ENCODE measurements around the gene SENP5.
"Not testable (repeated sequence)": the region's sequence is repeated elsewhere in the genome, so short reads cannot be mapped to it uniquely, and the experiment has no call there.

SENP5 gene, protein sequence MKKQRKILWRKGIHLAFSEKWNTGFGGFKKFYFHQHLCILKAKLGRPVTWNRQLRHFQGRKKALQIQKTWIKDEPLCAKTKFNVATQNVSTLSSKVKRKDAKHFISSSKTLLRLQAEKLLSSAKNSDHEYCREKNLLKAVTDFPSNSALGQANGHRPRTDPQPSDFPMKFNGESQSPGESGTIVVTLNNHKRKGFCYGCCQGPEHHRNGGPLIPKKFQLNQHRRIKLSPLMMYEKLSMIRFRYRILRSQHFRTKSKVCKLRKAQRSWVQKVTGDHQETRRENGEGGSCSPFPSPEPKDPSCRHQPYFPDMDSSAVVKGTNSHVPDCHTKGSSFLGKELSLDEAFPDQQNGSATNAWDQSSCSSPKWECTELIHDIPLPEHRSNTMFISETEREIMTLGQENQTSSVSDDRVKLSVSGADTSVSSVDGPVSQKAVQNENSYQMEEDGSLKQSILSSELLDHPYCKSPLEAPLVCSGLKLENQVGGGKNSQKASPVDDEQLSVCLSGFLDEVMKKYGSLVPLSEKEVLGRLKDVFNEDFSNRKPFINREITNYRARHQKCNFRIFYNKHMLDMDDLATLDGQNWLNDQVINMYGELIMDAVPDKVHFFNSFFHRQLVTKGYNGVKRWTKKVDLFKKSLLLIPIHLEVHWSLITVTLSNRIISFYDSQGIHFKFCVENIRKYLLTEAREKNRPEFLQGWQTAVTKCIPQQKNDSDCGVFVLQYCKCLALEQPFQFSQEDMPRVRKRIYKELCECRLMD

DNA sequence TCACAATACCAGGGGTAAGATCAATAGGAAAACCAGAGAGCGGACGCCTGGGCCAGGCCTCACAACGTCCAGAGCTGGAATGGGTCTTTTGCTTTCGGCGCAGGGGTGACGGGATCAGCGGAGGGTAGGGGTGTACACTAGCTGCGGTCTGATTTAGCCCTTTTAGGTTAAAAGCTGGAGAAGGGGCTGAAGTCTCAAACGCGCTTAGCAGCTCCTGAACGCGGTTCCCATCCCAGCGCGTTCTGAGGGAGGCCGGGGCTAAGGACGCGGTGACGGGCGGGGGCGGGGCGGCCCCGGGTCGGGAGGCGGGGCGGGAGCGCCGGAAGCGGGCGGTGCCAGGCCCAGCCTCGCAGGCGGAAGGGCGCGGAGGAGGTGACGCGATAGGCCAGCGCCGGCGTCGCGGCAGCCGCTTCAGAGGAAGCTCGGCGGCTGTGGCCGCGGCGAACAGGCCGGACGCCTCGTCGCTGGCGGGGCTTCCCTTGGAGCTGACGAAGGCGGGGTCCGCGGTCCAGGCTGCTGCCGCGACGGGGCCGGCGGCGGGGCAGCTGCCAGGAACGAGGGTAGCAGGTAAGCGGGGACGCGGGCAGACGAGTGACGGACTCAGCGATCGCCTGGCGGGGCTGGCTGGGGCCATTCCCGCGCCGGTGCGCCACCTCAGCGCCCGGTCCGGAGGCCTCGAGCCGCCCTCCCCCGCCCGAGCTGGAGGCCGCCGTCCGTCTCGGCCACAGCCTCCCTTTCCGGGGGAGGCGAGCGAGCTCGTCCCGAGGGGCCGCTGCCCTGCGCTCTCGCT lies at the start of gene SENP5:
TSS of gene SENP5 (plus strand) at position 414 of the 790 bp plus-strand sequence. CDS start 17,262 bp downstream, outside the sequence.
- peak; percentile 89 for DNase-seq

DNA sequence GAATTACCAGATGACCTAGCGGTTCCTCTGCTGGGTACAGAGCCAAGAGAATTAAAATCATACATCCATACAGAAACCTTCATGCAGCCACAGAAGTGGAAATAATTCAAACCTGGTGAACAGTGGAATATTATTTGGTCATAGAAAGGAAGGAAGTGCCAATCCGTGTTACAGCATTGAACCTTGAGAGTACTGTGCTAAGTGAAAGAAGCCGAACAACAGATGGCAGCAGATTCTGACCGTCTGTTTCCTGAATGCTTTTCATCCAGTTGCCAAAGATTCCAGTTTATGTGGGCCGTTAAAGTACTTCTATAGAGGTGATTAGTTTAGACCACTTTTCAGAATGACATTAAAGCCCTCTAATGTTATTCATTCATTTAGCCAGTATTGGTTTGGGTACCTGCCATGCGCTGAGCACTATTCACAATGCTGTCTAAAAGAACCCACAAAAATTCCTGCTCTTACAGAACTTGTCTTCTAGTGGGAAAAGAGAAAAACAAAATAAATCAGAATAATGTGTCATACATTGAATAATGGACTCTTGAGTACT lies 45.8 kb upstream of the SENP5 start:
- no peak for DNase-seq

DNA sequence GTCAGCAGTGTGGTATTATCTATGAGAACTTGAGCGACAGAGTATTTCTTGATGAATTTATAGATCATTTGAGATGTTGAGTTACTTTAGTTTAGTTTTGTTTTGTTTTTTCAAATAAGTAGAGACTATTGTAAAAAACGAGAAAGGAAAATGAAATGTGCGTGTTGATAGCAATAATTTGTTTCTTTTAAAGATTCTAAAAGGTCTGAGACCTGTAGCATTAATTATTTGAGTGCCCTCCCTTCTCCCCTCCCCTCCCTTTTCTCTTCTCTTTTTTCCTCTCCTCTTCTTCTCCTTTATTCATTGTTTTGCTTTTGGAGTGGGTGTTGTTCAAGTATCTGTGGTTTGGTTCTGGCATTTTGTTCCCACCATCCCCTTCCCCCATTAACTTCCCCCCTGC lies 38.1 kb upstream of the SENP5 start:
- not testable (repeated sequence) for DNase-seq

DNA sequence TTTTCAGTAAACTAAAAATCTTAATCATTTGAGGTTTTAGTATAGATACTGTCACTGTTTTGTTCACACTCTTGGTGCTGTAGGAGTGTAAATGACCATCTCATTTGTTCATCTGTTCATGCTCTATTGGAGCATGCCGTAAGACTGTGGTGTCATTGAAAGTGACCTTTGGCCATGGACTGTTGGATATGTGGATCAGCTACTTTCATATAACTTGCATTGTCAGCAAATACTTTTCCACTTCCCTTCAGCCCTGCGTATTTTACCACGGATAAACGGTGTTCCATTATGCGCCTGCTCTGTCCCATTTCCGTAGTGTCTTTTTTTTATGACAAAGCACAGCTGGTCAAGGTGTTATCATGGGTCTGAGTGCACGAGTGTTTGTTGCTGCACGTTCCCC lies 32.6 kb upstream of the SENP5 start:
- no peak for DNase-seq

DNA sequence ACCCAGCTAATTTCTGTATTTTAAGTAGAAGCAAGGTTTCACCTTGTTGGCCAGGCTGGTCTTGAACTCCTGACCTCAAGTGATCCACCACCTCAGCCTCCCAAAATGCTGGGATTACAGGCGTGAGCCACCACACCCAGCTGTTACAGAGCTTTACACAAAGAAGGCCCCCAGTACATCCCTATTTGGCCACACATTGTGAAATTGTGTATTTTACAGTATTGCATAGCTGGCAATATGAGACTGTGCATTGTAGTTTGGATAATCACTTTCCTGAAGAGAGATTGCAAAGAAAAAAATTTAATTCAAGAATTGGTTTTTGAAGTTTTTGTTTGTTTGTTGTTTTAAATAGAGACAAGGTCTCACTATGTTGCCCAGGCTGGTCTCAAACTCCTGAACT lies 31.1 kb upstream of the SENP5 start:
- not testable (repeated sequence) for DNase-seq

DNA sequence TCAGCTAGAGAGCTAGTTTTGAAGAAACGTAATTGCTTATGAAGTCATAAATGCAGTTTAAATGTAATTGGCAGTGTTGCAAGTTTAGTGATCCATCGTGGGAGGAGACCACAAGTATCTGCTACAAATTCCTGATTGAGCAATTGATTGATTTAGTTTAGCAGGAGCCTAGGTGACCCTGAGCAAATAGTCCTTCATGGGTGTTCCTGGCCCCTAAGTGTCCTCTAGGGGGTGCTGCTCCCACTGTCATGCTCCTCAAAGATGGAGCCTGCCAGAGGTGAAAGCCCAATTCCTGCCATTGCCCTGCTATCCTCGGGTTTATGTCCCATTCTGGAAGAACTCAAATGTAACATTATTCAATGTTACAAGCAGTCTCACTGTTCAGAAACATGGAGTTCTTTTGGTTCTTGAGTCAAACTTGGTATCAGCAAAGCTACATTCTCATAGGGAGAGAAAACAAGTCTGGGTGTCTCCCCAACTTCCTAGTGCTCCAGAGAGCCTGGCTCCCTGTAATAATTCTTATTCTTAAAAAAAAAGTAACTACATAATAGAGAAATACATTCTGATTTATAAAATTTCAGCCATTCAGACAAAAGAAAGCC lies 29.8 kb upstream of the SENP5 start:
- DNase-seq = no peak

DNA sequence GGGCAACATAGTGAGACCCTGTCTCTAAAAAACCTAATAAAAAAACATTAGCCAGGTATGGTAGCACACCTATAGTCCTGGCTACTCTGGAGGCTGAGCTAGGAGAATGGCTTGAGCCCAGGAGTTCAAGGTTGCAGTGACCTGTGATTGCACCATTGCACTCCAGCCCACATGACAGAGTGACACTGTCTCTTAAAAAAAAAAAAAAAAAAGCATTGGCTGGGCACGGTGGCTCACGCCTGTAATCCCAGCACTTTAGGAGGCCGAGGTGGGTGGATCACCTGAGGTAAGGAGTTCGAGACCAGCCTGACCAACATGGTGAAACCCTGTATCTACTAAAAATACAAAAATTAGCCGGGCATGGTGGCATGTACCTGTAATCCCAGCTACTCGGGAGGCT lies 28.4 kb upstream of the SENP5 start:
- not testable (repeated sequence) for DNase-seq

DNA sequence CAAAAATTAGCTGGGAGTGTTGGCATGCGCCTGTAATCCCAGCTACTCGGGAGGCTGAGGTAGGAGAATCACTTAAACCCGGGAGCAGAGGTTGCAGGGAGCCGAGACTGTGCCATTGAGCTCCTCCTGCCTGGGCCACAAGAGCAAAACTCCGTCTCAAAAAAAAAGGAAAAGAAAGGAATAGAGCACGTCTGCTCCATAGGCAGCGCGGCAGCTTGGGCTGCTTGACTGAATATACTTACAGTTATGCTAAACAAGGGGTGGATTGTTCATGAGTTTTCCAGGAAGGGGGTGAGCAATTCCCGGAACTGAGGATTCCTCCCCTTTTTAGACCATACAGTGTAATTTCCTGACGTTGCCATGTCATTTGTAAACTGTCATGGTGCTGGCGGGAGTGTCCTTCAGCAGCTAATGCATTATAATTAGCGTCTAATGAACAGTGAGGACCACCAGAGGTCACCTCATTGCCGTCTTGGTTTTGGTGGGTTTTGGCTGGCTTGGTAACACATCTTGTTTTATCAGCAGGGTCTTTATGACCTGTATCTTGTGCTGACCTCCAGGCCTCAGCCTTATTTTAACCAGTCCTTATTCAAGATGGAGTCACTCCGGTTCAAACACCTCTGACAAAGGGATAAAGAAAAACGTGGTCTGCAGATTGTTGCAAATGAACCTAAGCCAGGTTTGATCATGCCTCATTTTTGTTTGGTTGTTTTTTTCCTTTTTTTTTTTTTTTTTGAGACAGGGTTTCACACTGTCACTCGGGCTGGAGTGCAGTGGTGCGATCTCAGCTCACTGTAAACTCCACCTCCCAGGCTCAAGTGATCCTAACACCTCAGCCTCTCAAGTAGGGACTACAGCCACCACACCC lies 24.9 kb upstream of the SENP5 start:
- no peak for DNase-seq

DNA sequence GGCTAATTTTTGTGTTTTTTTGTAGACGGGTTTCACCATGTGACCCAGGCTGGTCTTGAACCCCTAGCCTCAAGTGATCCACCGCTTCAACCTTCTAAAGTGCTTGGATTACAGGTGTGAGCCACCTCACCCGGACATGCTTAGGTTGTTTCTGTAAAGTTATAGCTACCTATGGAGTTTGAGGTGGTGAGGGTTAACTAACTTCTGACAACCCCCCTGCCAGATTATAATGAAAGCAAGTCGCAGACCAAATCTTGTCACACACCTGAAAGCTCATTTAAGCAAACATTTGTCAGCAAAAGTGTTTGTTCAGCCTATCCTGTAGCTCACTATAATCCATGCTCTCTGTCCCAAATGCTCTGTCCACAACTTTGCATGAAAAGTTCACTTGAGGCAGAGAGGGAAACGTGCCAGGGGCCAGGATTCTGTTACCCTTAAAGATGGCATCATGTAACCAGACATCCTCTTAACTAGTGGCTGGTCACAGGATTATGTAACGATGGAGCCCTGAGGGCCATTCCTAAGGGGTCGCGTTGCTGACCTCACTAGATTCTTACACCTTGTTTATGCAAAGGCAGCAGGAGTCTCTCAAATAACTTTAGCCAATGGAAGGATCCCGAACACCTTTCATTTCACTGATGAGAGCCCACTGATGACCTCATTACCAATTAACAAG lies 24.1 kb upstream of the SENP5 start:
- DNase-seq = no peak

DNA sequence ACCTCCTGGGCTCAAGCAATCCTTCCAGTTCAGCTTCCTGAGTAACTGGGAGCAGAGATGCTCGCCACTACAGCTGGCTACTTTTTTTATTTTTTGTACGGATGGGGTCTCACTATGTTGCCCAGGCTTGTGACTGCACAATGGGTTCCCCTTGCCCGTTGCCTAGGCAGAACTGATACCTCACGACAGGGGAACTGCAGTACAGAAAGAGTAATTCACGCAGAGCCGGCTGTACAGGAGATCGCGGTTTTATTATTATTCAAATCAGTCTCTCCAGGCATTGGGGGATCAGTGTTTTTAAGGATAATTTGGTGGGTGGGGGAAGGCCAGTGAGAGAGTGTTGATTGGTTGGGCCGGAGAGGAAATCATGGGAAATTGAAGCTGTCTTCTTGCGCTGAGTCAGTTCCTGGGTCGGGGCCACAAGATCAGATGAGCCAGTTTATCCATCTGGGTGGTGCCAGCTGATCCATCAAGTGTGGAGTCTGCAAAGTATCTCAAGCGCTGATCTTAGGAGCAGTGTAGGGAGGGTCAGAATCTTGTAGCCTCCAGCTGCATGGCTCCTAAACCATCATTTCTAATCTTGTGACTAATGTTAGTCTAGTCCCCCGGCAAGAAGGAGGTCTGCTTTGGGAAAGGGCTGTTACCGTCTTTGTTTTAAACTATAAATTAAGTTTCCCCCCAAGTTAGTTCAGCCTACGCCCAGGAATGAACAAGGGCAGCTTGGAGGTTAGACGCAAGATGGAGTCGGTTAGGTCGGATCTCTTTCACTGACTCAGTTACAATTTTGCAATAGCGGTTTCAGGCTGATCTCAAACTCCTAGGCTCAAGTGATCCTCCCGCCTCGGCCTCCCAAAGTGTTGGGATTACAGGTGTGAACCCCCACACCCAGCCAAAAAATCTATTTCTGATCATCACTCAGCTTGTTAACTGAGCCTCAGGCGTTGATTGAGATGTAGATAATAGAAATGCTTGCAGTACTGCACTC lies 23.2 kb upstream of the SENP5 start:
- not testable (repeated sequence) for DNase-seq

DNA sequence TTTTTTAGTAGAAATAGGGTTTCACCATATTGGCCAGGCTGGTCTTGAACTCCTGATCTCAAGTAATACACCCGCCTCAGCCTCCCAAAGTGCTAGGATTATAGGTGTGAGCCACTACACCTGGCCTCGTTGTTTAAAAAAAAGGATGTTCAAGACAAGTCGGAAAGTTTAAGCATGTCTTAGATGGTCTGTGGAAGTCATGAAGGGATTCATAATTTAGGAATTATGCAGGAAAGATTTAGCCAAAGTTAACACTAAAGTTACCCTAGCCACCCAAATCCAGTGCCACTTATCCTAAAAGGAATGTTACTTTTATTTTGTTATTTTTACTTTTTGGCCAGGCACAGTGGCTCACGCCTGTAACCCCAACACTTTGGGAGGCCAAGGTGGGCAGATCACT lies 19.3 kb upstream of the SENP5 start:
- not testable (repeated sequence) for DNase-seq

DNA sequence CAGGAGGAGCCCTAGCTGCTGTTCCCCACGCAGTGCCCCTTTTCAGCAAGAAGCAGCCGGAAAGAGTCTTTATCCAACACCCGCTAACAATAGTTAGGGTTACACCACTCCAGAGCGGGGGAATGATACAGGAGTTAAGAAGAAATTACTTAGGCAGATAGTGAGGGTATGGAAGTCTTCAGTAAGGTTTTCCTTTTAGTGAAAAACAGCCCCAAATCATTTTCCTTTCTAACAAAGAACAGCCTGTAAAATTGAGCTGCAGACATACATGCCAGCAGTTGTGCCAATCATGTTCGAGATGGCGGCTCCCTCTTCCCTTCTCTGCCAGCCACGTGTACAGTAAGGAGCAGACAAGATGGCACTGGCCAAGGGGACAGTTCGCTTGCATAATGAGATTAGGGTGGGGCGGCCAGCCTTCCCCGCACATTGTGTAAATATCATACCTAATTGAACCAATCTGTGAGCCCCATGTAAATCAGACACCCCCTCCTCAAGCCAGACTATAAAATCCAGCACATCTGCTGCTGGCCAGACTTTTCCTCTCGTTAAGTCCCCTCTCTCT lies 18.5 kb upstream of the SENP5 start:
- no peak for DNase-seq

DNA sequence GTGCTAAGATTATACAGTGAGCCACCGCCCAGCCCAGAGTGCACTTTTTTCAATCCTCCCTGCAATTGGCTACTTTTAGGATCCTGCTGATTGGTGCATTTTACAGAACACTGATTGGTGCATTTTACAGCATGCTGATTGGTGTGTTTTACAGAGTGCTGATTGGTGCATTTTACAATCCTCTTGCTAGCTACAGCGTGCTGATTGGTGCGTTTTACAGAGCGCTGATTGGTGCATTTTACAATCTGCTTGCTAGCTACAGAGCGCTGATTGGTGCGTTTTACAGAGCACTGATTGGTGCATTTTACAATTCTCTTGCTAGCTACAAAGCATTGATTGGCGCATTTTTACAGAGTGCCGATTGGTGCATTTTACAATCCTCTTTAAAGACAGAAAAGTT lies 4.7 kb upstream of the SENP5 start:
- DNase-seq = not testable (repeated sequence)

DNA sequence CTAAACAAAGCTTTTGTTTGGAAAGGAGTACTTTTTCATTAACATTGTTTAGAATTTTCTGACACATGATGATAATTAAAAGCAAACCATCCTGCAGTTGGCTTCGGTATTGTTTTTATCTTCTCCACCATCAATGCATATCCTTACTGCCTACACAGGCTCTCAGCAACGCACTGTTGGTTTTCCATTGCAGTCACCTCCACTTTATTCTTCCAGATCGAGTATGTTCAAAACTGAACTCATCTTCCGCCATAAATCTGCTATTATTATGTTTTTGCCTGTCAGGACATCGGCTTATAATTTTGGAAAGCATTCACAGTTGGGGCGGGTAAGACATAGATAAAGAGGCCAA lies 589 bp upstream of the SENP5 start:
- no peak for DNase-seq

DNA sequence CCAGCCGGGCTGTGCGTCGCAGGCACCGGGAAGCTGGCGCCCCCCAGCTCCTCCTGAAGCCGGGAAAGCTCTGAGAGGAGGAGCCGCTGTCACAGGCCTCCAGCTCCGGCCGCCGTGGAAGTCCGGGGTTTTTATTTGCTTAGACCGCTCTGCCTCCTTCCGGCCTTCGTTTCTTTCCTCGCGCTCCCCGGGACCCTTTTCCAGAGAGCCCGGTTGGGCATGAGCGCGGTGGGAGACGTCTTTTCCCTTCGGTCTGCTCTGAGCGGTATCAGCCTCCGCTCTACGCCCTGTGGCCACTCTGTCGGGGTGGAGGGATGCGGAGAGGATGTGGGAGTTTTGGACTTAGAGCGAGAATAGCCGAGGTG lies 559 bp downstream of the SENP5 start:
- DNase-seq = no peak

DNA sequence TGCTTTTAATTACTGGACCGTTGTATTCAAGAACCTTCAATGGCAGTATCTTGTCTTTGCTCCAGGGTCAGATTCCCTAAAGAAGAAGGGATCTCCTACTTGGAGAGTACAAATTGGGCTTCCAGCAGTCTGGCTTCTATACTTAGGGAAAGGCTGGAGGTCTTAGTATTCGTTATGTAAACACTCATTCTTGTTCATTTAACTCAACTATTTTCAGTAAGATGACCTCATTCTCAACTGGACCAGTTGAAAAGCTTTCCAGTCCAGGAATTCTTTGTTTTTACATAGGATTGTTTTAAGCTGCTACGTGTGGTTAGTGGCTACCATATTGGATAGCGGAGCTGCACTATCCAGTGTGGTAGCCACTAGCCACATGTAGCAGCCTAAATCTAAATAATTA lies 4.6 kb downstream of the SENP5 start:
- no peak for DNase-seq

DNA sequence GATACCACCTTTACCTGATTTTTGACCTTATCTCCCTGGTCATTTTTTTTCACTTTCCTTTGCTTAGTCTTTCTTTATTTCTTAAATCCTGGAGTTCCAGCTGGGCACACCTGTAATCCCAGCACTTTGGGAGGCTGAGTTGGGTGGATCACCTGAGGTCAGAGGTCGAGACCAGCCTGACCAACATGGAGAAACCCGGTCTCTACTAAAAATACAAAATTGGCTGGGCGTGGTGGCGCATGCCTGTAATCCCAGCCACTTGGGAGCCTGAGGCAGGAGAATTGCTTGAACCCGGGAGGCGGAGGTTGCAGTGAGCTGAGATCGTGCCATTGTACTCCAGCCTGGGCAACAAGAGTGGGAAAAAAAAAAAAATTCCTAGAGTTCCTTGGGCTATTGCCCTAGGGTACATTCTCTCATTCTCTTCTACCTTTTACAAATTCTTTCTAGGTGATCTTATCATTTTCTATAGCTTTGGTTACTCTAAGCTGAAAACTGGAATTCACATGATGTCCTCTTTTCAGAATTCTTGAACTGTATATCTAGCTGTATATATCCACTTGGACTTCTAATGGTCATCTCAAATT lies 6.9 kb downstream of the SENP5 start:
- not testable (repeated sequence) for DNase-seq

DNA sequence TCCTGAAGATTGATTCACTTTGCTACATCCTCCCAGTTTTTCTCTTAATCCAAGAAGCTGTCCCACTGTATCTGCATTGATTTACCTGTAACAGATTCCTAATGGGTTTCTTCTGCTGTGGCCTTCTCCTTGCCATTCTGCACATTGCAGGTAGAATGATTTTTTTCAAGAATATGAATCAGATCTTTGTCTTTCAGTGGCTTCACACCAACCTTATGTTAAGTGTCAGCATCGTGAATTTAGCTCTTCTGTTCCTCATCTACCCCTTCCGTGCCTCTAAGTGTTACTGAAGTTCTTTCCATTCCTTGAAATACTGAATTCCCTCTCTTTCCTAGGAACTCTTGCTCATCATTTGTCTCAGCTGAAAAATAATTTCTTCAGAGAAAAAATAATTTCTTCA lies 7.5 kb downstream of the SENP5 start:
- DNase-seq = no peak

DNA sequence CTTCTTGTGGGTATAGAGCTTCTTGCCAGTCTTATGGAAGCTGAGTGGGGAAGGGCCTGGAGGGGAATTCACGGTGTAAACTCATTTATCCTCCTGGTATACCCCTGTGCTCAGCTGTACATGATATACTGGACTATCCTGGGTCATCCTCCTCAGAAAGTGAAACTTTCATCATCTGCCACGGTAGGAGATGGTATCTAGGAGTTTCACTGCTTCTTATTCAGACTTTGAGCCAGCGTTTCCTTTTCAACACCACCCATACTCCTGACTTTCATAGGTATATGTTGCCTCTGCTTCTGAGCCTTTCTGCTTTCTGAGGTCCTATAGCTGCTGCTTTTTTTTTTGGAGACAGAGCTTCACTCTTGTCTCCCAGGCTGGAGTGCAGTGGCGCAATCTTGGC lies 15.6 kb downstream of the SENP5 start:
- DNase-seq = no peak

All from NCI-H2029 (cell line).